Upper lobe of right lung (tissue), 1 donor: Measurements from ENCODE around the gene PLS1. TPM values are rescaled to one million over a fixed set of nuclear protein-coding genes. Genes with fewer than 3 reads are reported as not detected.
"Not testable (repeated sequence)": the region's sequence is repeated elsewhere in the genome, so short reads cannot be mapped to it uniquely, and the experiment has no call there.

ENCODE experiments used
- ATAC-seq: fragments of 200-7000 bp; cut with Tn5 transposase; one replicate; pipeline ENCODE4 v1.9.1; 2020; ENCODE audit warnings: mild to moderate bottlenecking, moderate library complexity
- DNase-seq: peaks from one replicate; pipeline ENCODE4 v3.0.0-alpha.2; 2020
- H3K27ac ChIP-seq: fragments of 200-600 bp; one replicate; pipeline ENCODE4 v1.8.0; 2022
- H3K27me3 ChIP-seq: fragments of 200-600 bp; one replicate; pipeline ENCODE4 v1.8.0; 2022; ENCODE audit warnings: mild to moderate bottlenecking
- H3K36me3 ChIP-seq: fragments of 200-600 bp; one replicate; pipeline ENCODE4 v1.8.0; 2022
- H3K4me1 ChIP-seq: fragments of 200-600 bp; one replicate; pipeline ENCODE4 v1.8.0; 2022
- H3K4me3 ChIP-seq: fragments of 200-600 bp; one replicate; pipeline ENCODE4 v1.8.0; 2022; ENCODE audit warnings: mild to moderate bottlenecking
- H3K9me3 ChIP-seq: fragments of 200-600 bp; one replicate; pipeline ENCODE4 v1.8.0; 2022
- intact Hi-C: fragments of 100-400 bp; cut with DNase I; formaldehyde crosslinking; loops from one replicate; pipeline ENCODE4 v1.11.0; 2022
- total RNA-seq: library from RNA; stranded (reverse); fragmentation: NEBNext Ultra II Directional; extraction: Animal tissue kit (Norgen Biotek cat#: 25700); gene quantifications from one replicate; pipeline ENCODE4 v1.2.1, GENCODE V29; 2021
- TF ChIP-seq, protein P1 (sequence below): fragments of 200-600 bp; IDR thresholded peaks from one replicate; pipeline ENCODE4 v1.8.0; 2022; ENCODE audit warnings: antibody characterized with exemption
- donor health status: DM: no; HTN: yes; CAD: no; lungs with severe emphysema.

PLS1 gene
- total RNA-seq, 1 donor from 2014 or later: 26.0 TPM

DNA sequence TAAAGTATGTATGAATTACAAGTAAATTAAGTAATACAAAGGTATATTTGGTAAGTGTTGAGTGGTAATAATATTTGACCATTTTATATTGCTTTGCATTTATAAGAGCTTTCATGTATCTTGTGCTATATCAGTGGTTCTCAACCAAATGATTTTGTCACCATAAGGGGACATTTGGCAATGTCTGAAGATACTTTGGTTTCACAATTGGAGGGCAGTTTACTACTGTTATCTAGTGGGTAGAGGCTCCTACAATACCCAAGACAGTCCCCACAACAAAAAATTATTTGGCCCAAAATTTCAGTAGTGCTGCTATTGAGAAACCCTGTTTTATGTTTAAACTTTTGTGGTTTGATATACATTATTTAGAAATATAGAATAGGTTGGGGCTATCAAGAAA is 142.2 kb downstream of the PLS1 start:
- intact Hi-C loops: no loop called here
- DNase-seq (no peak), ATAC-seq (no peak)

DNA sequence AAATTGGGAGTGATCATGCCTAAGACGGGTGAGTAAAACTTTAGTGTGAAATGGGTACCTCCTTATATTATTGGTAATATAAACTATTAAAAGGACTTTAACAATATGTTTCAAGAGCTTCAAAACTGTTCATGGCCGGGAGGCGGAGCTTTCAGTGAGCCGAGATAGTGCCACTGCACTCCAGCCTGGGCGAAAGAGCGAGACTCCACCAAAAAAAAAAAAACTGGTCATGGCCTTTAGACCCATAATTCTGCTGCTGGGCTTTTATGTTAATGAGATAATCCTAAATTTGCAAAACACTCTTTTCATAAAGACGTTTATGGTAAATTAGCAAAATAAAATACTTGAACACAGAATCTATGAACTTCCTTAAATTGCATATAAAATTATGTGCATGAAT is 150.5 kb downstream of the PLS1 start:
- intact Hi-C loops: no loop called here
- Histone ChIP-seq H3K36me3 (no peaks in the 10 kb centered on the region), H3K4me3 (no peak overlapping the region), H3K27me3 (no peaks in the 10 kb centered on the region), H3K27ac (no peak overlapping the region), H3K4me1 (no peaks in the 10 kb centered on the region), H3K9me3 (no peaks in the 10 kb centered on the region)
- DNase-seq: no peak
- TF ChIP-seq, protein P1, sequence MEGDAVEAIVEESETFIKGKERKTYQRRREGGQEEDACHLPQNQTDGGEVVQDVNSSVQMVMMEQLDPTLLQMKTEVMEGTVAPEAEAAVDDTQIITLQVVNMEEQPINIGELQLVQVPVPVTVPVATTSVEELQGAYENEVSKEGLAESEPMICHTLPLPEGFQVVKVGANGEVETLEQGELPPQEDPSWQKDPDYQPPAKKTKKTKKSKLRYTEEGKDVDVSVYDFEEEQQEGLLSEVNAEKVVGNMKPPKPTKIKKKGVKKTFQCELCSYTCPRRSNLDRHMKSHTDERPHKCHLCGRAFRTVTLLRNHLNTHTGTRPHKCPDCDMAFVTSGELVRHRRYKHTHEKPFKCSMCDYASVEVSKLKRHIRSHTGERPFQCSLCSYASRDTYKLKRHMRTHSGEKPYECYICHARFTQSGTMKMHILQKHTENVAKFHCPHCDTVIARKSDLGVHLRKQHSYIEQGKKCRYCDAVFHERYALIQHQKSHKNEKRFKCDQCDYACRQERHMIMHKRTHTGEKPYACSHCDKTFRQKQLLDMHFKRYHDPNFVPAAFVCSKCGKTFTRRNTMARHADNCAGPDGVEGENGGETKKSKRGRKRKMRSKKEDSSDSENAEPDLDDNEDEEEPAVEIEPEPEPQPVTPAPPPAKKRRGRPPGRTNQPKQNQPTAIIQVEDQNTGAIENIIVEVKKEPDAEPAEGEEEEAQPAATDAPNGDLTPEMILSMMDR: no peak
- ATAC-seq: no peak

More for the DNA sequence above, 142.2 kb downstream of the PLS1 start:
- Histone ChIP-seq H3K9me3 (no peaks in the 10 kb centered on the region), H3K4me3 (no peak overlapping the region), H3K4me1 (no peaks in the 10 kb centered on the region), H3K27me3 (no peaks in the 10 kb centered on the region), H3K36me3 (no peaks in the 10 kb centered on the region), H3K27ac (no peak overlapping the region)
- TF ChIP-seq, protein P1: no peak

DNA sequence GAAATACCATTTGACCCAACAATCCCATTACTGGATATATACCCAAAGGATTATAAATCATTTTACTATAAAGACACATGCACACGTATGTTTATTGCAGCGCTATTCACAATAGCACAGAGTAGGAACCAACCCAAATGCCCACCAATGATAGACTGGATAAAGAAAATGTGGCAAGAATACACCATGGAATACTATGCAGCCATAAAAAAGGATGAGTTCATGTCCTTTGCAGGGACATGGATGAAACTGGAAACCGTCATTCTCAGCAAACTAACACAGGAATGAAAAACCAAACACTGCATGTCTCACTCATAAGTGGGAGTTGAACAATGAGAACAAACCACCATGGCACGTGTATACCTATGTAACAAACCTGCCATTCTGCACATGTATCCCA is 154.3 kb downstream of the PLS1 start:
- ATAC-seq, DNase-seq, H3K9me3 ChIP-seq, H3K27ac ChIP-seq, H3K4me1 ChIP-seq, H3K4me3 ChIP-seq, H3K27me3 ChIP-seq, intact Hi-C loops, H3K36me3 ChIP-seq: not testable (repeated sequence)

DNA sequence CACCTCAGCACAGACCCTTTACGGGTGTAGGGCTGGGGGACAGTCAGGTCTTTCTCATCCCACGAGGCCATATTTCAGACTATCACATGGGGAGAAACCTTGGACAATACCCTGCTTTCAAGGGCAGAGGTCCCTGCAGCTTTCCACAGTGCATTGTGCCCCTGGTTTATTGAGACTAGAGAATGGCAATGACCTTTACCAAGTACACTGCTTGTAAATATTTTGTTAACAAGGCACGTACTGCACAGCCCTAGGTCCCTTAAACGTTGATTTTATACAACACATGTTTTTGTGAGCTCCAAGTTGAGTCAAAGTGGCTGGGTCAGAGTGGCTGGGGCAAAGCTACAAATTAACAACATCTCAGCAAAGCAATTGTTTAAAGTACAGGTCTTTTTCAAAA is 156.4 kb downstream of the PLS1 start:
- intact Hi-C loops, H3K27me3 ChIP-seq, H3K36me3 ChIP-seq, DNase-seq, H3K9me3 ChIP-seq, ATAC-seq, H3K4me3 ChIP-seq, H3K4me1 ChIP-seq, H3K27ac ChIP-seq: not testable (repeated sequence)

DNA sequence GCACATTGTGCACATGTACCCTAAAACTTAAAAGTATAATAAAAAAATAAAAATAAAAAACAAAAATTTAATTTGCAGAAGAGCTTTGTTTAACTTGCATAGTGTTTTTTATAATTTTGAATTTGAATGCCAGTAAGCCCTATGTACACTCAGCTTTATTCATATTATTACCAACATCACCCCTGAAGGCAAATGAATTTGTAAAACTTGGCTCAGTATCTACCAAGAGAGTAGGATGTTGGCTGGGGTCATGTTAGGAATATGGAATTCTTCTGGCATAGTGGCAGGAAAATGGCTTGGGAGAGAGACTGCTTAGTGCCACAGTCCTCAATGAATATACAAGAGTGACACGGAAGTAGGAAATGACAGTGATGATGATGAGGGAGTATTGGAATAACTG is 158.3 kb downstream of the PLS1 start:
- Histone ChIP-seq H3K9me3 (no peaks in the 10 kb centered on the region), H3K4me1 (no peaks in the 10 kb centered on the region), H3K27me3 (no peaks in the 10 kb centered on the region), H3K36me3 (no peaks in the 10 kb centered on the region), H3K4me3 (no peak overlapping the region), H3K27ac (no peak overlapping the region)
- DNase-seq (no peak), ATAC-seq (no peak)
- TF ChIP-seq, protein P1: no peak
- intact Hi-C loops: no loop called here

Other genes starting within 250 kb of the PLS1 start
- 46.1 TPM for gene XRN1, start 148.4 kb upstream of the PLS1 start, total RNA-seq
- 23.0 TPM for gene ATR, start 17.7 kb upstream of the PLS1 start, total RNA-seq
- gene TRPC1, start 127.6 kb downstream of the PLS1 start, total RNA-seq: 5.6 TPM